Stimulated activated naive CD8-positive, alpha-beta T cell treated with anti-CD3 and anti-CD28 coated beads, Interleukin-15, Interleukin-2, amounts not matched to agents 100 U/mL and 50 U/mL, for 24 hours (primary cell): ENCODE data around the gene MAP2K5.
"Not testable (repeated sequence)": the region's sequence is repeated elsewhere in the genome, so short reads cannot be mapped to it uniquely, and the experiment has no call there.

Experiments used
- ATAC-seq: fragments of 150-1000 bp; cut with Tn5 transposase; one replicate; pipeline ENCODE4 v1.10.0; 2021
- DNase-seq: peaks from one replicate; pipeline ENCODE4 v3.0.0; 2021

Gene MAP2K5

GRCh38 chr15:67672834-67673233 is 130.3 kb downstream of the MAP2K5 start:
- ATAC-seq, DNase-seq: not testable (repeated sequence)

- no peak for DNase-seq
- no peak for ATAC-seq
Observed at GRCh38 chr15:67674983-67675382, 132.5 kb downstream of the MAP2K5 start.

- no peak for ATAC-seq
Observed at GRCh38 chr15:67678089-67678488, 135.6 kb downstream of the MAP2K5 start.

GRCh38 chr15:67678993-67679392 is 136.5 kb downstream of the MAP2K5 start:
- DNase-seq (no peak), ATAC-seq (no peak)

More at GRCh38 chr15:67678089-67678488, 135.6 kb downstream of the MAP2K5 start:
- no peak for DNase-seq

- DNase-seq (no peak), ATAC-seq (no peak)
Observed at GRCh38 chr15:67680641-67681040, 138.1 kb downstream of the MAP2K5 start.

GRCh38 chr15:67685008-67685599 is 142.6 kb downstream of the MAP2K5 start:
- ATAC-seq: no peak
- DNase-seq: no peak

- DNase-seq (no peak), ATAC-seq (no peak)
Observed at GRCh38 chr15:67685716-67686115, 143.2 kb downstream of the MAP2K5 start.

- ATAC-seq (no peak), DNase-seq (no peak)
Observed at GRCh38 chr15:67690936-67691335, 148.4 kb downstream of the MAP2K5 start.

GRCh38 chr15:67691450-67691849 is 148.9 kb downstream of the MAP2K5 start:
- no peak for DNase-seq
- no peak for ATAC-seq

- DNase-seq (no peak), ATAC-seq (no peak)
Observed at GRCh38 chr15:67692573-67692972, 150.1 kb downstream of the MAP2K5 start.

GRCh38 chr15:67696087-67696486 is 153.6 kb downstream of the MAP2K5 start:
- DNase-seq (no peak), ATAC-seq (no peak)

GRCh38 chr15:67700023-67700422 is 157.5 kb downstream of the MAP2K5 start:
- DNase-seq (no peak), ATAC-seq (no peak)

- ATAC-seq: no peak
- DNase-seq: no peak
Observed at GRCh38 chr15:67701669-67702068, 159.2 kb downstream of the MAP2K5 start.

- ATAC-seq: no peak
- no peak for DNase-seq
Observed at GRCh38 chr15:67707520-67708283, 165.2 kb downstream of the MAP2K5 start.

GRCh38 chr15:67708500-67708899 is 166.0 kb downstream of the MAP2K5 start:
- no peak for ATAC-seq
- no peak for DNase-seq

- DNase-seq: no peak
- ATAC-seq: no peak
Observed at GRCh38 chr15:67715170-67715569, 172.7 kb downstream of the MAP2K5 start.

GRCh38 chr15:67716171-67716570 is 173.7 kb downstream of the MAP2K5 start:
- ATAC-seq: no peak

GRCh38 chr15:67717776-67718175 is 175.3 kb downstream of the MAP2K5 start:
- DNase-seq (no peak), ATAC-seq (no peak)

More at GRCh38 chr15:67716171-67716570, 173.7 kb downstream of the MAP2K5 start:
- no peak for DNase-seq

- no peak for DNase-seq
- ATAC-seq: no peak
Observed at GRCh38 chr15:67719330-67719959, 176.9 kb downstream of the MAP2K5 start.

GRCh38 chr15:67720556-67721175 is 178.2 kb downstream of the MAP2K5 start:
- ATAC-seq (no peak), DNase-seq (no peak)

GRCh38 chr15:67722030-67722817 is 179.7 kb downstream of the MAP2K5 start:
- no peak for DNase-seq
- no peak for ATAC-seq
